DMS153 treated with DMSO at 0.1 percent for 48 hours (cell line): ENCODE results near the gene TRUB2.
"Not testable (repeated sequence)": the region's sequence is repeated elsewhere in the genome, so short reads cannot be mapped to it uniquely, and the experiment has no call there.

ENCODE experiments used
- DNase-seq: peaks from one replicate; lab custom pipeline; 2025; ENCODE audit not compliant: unreplicated experiment; lab: John Stamatoyannopoulos, UW

The TRUB2 gene

GRCh38 chr9:128298535-128299482 is 23.4 kb downstream of the TRUB2 start:
- DNase-seq: no peak

- no peak for DNase-seq
Observed at GRCh38 chr9:128297221-128297773, 24.9 kb downstream of the TRUB2 start.

- DNase-seq: no peak
Observed at GRCh38 chr9:128296340-128297220, 25.7 kb downstream of the TRUB2 start.

GRCh38 chr9:128294142-128294541 is 28.1 kb downstream of the TRUB2 start:
- DNase-seq: no peak

- DNase-seq: no peak
Observed at GRCh38 chr9:128293091-128293490, 29.2 kb downstream of the TRUB2 start.

- DNase-seq: no peak
Observed at GRCh38 chr9:128292009-128292408, 30.2 kb downstream of the TRUB2 start.

- DNase-seq: no peak
Observed at GRCh38 chr9:128288273-128289004, 33.8 kb downstream of the TRUB2 start.

GRCh38 chr9:128286440-128286839 is 35.8 kb downstream of the TRUB2 start:
- DNase-seq: no peak

GRCh38 chr9:128285033-128285784 is 37.0 kb downstream of the TRUB2 start:
- no peak for DNase-seq

- no peak for DNase-seq
Observed at GRCh38 chr9:128282500-128282899, 39.7 kb downstream of the TRUB2 start.

- DNase-seq: no peak
Observed at GRCh38 chr9:128280084-128280622, 42.1 kb downstream of the TRUB2 start.

- DNase-seq: not testable (repeated sequence)
Observed at GRCh38 chr9:128279088-128280073, 42.9 kb downstream of the TRUB2 start.

- no peak for DNase-seq
Observed at GRCh38 chr9:128276574-128277270, 45.5 kb downstream of the TRUB2 start.

- DNase-seq: peak; percentile 99
Observed at GRCh38 chr9:128276008-128276573, 46.2 kb downstream of the TRUB2 start, which contains the start of gene SWI5. TSS of gene SWI5 (plus strand) at chr9:128276276.

- DNase-seq: no peak
Observed at GRCh38 chr9:128275198-128276007, 46.8 kb downstream of the TRUB2 start, which contains the start of gene GOLGA2. TSS of gene GOLGA2 (minus strand) at chr9:128276007. CDS start at chr9:128275976, 31 bp downstream.

- DNase-seq: no peak
Observed at GRCh38 chr9:128274245-128274644, 48.0 kb downstream of the TRUB2 start.

- no peak for DNase-seq
Observed at GRCh38 chr9:128271512-128271911, 50.7 kb downstream of the TRUB2 start.
